KOPT-K1 (cell line): ENCODE data around the gene PRSS33.
A peak's percentile ranks its signal among the peaks of the same experiment; 100 is the strongest.

Source experiments
- H3K27ac ChIP-seq: fragments of 200-600 bp; sonication (generic); 2 replicates; pipeline ENCODE4 v1.5.1; 2016; ENCODE audit warnings: antibody characterized with exemption, mild to moderate bottlenecking, low read depth, low read length; ENCODE audit not compliant: poor library complexity, severe bottlenecking
- H3K36me3 ChIP-seq: fragments of 200-600 bp; sonication (generic); 2 replicates; pipeline ENCODE4 v1.5.1; 2017; ENCODE audit warnings: antibody characterized with exemption, mild to moderate bottlenecking, low read length, moderate library complexity; ENCODE audit not compliant: insufficient read depth
- H3K9me3 ChIP-seq: fragments of 200-600 bp; sonication (generic); 2 replicates; pipeline ENCODE4 v1.5.1; 2017; ENCODE audit warnings: antibody characterized with exemption, low read length, mild to moderate bottlenecking; ENCODE audit not compliant: insufficient read depth, poor library complexity, severe bottlenecking

The PRSS33 gene

DNA sequence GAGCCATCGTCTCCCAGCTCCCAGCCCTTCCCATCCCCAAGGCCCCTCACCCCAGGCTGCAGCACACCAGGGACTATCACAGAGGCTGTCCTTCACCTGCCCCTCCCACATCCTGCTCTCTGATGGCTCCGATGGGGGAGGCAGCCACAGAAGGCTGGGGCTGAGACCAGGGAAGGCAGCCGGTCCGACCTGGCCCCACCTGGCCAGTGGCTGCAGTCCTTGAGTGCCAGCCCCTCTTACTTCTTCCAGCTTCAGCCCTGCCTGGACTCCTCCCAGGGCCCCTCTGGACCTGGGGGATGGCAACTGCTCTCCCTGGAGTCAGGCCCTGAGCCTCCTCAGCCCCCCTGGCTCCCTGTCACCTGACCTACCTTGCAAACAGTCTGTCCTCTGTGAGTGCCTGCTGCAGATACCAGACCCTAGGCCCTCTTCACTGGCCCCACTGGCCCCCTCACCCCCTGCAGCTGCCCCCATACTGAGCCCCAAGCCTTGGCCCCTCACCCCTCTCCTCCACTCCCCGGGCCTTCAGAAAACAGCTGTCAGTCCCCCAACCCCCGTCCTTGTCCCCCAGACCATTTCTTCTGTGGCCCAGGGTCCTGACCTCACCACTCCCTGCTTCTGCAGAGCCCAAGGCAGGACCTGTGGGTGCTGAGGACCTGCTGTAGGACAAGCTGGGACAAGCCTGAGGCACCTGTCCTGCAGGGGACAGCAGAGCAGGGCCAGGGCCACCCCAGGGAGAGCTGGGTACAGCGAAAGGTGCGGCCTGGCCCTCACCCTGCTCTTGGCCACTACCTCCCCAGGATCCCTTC lies 47.5 kb downstream of the PRSS33 start:
- Histone ChIP-seq H3K27ac (peak overlapping the region; percentile 49), H3K9me3 (no peaks in the 10 kb centered on the region)

GRCh38 chr16:2738615-2739014 lies 48.7 kb downstream of the PRSS33 start:
- no peaks in the 10 kb centered on the region for H3K36me3 ChIP-seq
- peak overlapping the region; percentile 49 for H3K27ac ChIP-seq
- H3K9me3 ChIP-seq: no peaks in the 10 kb centered on the region

More for the DNA sequence above, 47.5 kb downstream of the PRSS33 start:
- no peaks in the 10 kb centered on the region for H3K36me3 ChIP-seq

DNA sequence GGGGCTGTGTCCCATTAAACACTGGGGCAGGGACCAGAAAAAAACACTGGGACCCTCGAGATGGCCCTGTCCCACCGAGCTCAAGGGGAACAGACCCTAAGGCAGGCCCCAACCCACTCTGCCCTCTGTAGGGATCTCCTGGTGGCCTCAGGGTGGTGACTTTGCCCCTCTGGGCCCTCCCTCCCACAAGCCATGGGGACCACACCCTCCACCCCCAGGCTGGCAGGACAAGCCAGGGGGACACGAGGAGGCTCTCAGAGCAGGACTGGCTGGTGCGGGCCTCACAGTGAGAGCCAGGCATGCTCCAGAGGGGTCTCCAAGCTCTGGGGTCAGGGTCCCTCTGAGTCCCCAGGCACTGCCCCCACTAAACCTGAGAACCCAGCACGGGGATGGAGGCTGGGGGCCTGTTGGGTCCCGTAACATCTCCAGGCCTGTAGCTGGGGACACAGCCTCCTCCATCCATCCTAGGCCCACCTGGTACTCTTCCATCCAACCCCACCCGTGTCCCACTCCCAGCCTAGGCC lies 49.4 kb downstream of the PRSS33 start:
- Histone ChIP-seq H3K36me3 (no peaks in the 10 kb centered on the region), H3K27ac (no peak overlapping the region), H3K9me3 (no peaks in the 10 kb centered on the region)

- Histone ChIP-seq H3K27ac (no peak overlapping the region), H3K36me3 (no peaks in the 10 kb centered on the region), H3K9me3 (no peaks in the 10 kb centered on the region)
Measured at GRCh38 chr16:2737238-2737605, 50.1 kb downstream of the PRSS33 start.

GRCh38 chr16:2736476-2737237 lies 50.7 kb downstream of the PRSS33 start:
- no peaks in the 10 kb centered on the region for H3K36me3 ChIP-seq
- H3K9me3 ChIP-seq: no peaks in the 10 kb centered on the region
- H3K27ac ChIP-seq: no peak overlapping the region

- no peaks in the 10 kb centered on the region for H3K9me3 ChIP-seq
- no peaks in the 10 kb centered on the region for H3K36me3 ChIP-seq
- H3K27ac ChIP-seq: no peak overlapping the region
Measured at GRCh38 chr16:2734844-2735515, 52.4 kb downstream of the PRSS33 start.
